Ectodermal cell (in vitro differentiated cells): ENCODE data around the gene L3HYPDH.
"Not testable (repeated sequence)": the region's sequence is repeated elsewhere in the genome, so short reads cannot be mapped to it uniquely, and the experiment has no call there.

Experiments used
- H3K27ac ChIP-seq: 2 replicates; pipeline ENCODE4 v1.7.0; 2013; ENCODE audit warnings: mild to moderate bottlenecking, low read depth, low read length; ENCODE audit not compliant: insufficient read depth, poor library complexity, severe bottlenecking
- H3K27me3 ChIP-seq: 2 replicates; pipeline ENCODE4 v1.7.0; 2013; ENCODE audit warnings: mild to moderate bottlenecking, low read length; ENCODE audit not compliant: insufficient read depth, control insufficient read depth, poor library complexity, severe bottlenecking
- H3K36me3 ChIP-seq: one replicate; pipeline ENCODE4 v1.7.0; 2013; ENCODE audit warnings: low read length; ENCODE audit not compliant: control insufficient read depth, insufficient read depth
- H3K4me1 ChIP-seq: one replicate; pipeline ENCODE4 v1.7.0; 2013; ENCODE audit warnings: low read length; ENCODE audit not compliant: control insufficient read depth, insufficient read depth
- H3K4me3 ChIP-seq: 2 replicates; pipeline ENCODE4 v1.7.0; 2013; ENCODE audit warnings: low read depth, low read length, control low read depth; ENCODE audit not compliant: insufficient read depth
- H3K9me3 ChIP-seq: 2 replicates; pipeline ENCODE4 v1.7.0; 2013; ENCODE audit warnings: mild to moderate bottlenecking, low read length, moderate library complexity; ENCODE audit not compliant: control insufficient read depth
- WGBS, 2 experiments: methylation state at CpG; one replicate each; pipeline ENCODE4 v1.1.7; 2013; ENCODE audit warnings: missing lambda C conversion rate in 2 of 2; 5-methylcytosine and 5-hydroxymethylcytosine counted together

The L3HYPDH gene

DNA sequence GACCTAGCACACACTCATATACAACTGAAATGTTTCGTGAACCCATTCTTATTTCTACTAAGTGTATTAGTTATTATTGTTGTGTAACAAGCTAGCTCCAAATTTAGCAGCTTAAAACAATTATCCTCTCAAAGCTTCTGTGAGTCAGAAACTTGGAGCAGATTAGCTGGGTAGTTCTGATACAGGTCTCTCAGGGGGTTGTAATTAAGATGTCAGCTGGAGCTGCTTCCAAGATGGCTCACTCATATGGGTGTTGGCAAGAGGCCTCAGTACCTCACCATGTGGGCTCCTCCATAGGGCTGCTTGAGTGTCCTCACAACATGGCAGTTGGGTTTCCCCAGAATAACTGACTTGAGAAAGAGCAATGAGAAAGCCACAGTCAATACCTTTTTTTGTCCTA lies 28.8 kb downstream of the L3HYPDH start:
- peaks cover 3% of the 10 kb centered on the region for H3K36me3 ChIP-seq
- H3K4me3 ChIP-seq = no peak overlapping the region
- H3K27me3 ChIP-seq = no peaks in the 10 kb centered on the region
- H3K27ac ChIP-seq = no peak overlapping the region
- H3K4me1 ChIP-seq = no peaks in the 10 kb centered on the region
- no peaks in the 10 kb centered on the region for H3K9me3 ChIP-seq
- no CpG with 5 or more reads among the region's 1 CpG for WGBS, 2 experiments

DNA sequence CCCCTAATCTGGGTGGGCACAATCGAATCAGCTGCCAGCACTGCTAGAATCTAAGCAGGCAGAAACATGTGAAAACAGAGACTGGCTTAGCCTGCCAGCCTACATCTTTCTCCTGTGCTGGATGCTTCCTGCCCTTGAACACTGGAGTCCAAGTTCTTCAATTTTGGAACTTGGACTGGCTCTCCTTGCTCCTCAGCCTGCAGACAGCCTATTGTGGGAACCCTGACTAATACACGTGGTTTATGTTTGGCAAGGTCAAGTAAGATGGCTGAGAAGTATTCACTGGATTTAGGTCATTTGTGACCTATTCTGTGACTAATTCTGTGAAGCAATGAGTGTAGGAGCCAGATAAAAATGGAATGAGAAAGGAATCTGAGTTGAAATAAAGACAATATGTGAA lies 30.1 kb downstream of the L3HYPDH start:
- peaks cover 3% of the 10 kb centered on the region for H3K36me3 ChIP-seq
- 73 to 79% methylated on average over 2 of the region's 2 CpGs for WGBS, 2 experiments
- H3K4me3 ChIP-seq = no peak overlapping the region
- no peaks in the 10 kb centered on the region for H3K27me3 ChIP-seq
- H3K4me1 ChIP-seq = no peaks in the 10 kb centered on the region
- no peaks in the 10 kb centered on the region for H3K9me3 ChIP-seq
- H3K27ac ChIP-seq = no peak overlapping the region

DNA sequence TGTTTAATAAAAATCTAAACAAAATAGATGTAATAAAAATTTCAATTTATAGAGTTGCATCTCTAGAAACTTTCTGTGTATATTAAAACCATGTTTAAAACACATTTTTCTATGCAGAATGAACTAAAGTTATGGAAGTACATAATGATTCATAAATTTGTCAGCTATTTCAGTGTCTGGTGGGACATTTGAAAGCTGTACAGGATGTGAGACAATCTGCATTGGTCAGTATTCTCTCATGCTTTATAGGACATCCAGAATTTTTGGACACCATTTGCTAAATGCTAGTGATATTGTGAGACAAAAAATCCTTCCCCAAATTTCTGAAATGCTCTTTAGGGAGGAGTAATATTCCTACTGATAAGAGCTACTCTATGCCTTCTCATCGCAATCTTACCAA lies 32.4 kb downstream of the L3HYPDH start:
- H3K27me3 ChIP-seq = no peaks in the 10 kb centered on the region
- no CpG with 5 or more reads among the region's 1 CpG for WGBS, 2 experiments
- H3K4me3 ChIP-seq = no peak overlapping the region
- no peaks in the 10 kb centered on the region for H3K9me3 ChIP-seq
- H3K4me1 ChIP-seq = no peaks in the 10 kb centered on the region
- H3K36me3 ChIP-seq = no peaks in the 10 kb centered on the region
- no peak overlapping the region for H3K27ac ChIP-seq

DNA sequence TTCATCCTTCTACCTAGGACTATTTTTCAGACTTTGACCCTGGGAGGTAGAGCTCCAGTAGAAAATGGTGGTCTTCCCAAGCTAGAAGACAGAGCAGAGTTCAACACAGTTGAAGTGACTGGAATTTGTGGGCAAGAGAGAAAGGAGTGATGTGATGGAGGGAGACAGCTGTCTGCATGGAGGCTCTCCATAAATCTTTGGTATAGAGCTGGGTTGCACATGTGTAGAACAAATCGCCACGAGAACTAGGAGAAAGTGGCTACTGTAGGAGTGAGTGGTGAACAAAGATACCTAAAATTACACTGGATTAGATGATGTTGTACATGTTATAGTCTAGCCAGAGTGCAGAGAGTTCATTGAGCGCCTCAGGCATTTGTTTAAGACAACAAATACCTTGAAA lies 33.5 kb downstream of the L3HYPDH start:
- H3K36me3 ChIP-seq = no peaks in the 10 kb centered on the region
- H3K4me1 ChIP-seq = no peaks in the 10 kb centered on the region
- no peak overlapping the region for H3K27ac ChIP-seq
- no peaks in the 10 kb centered on the region for H3K9me3 ChIP-seq
- 94 to 98% methylated on average over 3 of the region's 3 CpGs for WGBS, 2 experiments
- no peaks in the 10 kb centered on the region for H3K27me3 ChIP-seq
- H3K4me3 ChIP-seq = no peak overlapping the region

DNA sequence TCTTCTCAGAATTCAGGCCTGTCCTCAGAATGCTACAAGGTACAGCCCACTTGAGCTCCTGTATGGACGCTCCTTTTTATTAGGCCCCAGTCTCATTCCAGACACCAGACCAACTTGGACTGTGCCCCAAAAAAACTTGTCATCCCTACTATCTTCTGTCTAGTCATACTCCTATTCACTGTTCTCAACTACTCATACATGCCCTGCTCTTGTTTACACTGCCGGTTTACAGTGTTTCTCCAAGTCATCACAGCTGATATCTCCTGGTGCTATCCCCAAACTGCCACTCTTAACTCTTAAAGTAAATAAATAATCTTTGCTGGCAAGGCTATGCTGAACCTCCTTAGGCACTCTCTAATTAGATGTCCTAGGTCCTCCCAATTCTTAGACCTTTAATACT lies 35.5 kb downstream of the L3HYPDH start:
- not testable (repeated sequence) for H3K36me3 ChIP-seq, H3K9me3 ChIP-seq, H3K4me1 ChIP-seq, H3K27me3 ChIP-seq, H3K4me3 ChIP-seq, H3K27ac ChIP-seq
- WGBS, 2 experiments = 92 to 95% methylated on average over 2 of the region's 2 CpGs

DNA sequence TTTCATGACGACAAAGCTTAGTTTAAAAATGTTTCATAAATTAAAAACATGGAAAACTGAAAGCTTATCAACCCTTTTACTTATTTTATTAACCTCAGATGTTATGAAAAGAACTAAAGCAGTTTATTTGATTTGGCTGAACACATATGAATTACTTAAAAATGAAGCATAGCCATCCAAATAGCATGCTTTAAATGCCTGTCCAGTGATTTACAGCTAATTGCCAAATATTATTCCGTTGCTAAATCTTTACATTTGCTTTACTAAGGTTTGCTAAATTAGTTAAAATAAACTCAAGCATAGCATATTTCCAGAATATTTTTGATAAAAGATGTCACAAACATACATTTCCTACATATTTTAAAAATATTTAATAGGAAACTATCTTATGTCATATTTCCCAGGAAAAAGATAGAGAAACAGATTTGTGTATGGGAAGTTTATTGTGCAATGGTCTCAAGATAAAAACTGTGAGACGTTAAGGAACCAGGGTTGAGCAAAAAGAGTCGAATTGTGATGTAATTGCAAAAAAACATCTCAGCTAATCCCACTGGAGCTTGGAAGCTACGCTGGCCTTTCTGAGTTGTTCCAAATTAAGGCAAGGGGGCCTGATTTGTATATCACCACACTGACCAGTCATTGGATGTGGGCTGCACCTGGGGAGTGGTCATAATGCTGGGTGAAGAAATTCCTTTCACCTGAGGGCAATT lies 44.8 kb downstream of the L3HYPDH start:
- Histone ChIP-seq H3K9me3 (no peaks in the 10 kb centered on the region), H3K4me3 (no peak overlapping the region), H3K36me3 (no peaks in the 10 kb centered on the region), H3K27ac (no peak overlapping the region), H3K4me1 (no peaks in the 10 kb centered on the region), H3K27me3 (no peaks in the 10 kb centered on the region)
- WGBS, 2 experiments = 94 to 96% methylated on average over 4 of the region's 5 CpGs

DNA sequence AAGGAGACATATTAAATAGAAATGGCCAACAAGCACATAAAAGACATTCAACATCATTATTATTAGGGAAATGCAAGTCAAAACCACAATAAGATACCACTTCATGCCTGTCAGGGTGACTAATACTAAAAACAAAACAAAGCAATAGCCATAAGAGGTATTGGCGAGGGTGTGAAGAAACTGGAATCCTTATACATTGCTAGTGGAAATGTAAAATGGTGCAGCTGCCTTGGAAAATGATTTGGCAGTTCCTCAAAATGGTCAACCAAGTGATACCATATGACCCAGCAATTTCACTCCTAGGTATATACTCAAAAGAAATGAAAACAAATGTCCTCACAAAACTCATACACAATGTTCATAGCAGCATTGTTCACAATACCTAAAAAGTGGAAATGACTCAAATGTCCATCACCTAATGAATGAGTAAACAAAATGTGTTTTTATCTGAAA lies 46.0 kb downstream of the L3HYPDH start:
- Histone ChIP-seq H3K27ac (no peak overlapping the region), H3K4me1 (no peaks in the 10 kb centered on the region), H3K9me3 (no peaks in the 10 kb centered on the region), H3K36me3 (no peaks in the 10 kb centered on the region), H3K4me3 (no peak overlapping the region), H3K27me3 (no peaks in the 10 kb centered on the region)
- 89 to 94% methylated on average over 1 of the region's 1 CpG for WGBS, 2 experiments

DNA sequence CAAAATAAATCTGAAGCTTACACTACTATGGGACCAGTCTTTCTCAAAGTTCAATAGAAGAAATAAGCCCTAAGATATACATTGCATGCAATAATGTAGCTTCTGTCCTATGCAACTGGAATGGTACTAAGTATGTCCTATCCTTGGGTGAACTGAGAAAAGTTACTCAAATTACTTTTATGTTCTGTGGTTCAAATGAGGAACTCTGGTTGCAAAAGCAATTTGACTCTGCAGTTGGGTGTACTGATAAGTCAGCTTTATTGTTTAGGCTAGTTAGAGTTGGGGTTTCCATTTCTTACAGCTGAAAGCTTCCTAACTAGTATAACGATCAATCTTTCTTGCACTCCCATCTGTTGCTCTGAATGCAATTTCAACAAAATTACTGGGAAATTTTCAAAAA lies 48.2 kb downstream of the L3HYPDH start:
- WGBS, 2 experiments = 95 to 100% methylated on average over 1 of the region's 1 CpG

DNA sequence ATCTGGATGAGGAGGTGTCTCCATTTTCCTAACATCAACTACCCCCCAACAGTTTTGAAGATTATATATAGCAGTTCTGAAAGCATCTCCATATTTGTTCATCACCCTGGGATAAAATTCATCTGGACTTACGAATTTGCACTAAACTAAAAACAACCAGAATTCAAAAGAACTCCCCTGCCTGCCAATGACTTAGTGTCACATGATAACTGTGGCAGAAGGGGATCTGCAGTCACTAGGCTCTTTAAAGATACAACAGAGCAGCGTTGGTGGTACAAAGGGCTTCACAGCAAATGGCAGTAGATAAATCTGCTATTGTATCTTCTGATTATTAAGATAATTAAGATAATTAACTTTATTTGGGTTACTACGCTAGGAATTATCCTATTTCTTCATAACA lies 49.1 kb downstream of the L3HYPDH start:
- H3K36me3 ChIP-seq = no peaks in the 10 kb centered on the region
- no peaks in the 10 kb centered on the region for H3K4me1 ChIP-seq
- no peaks in the 10 kb centered on the region for H3K27me3 ChIP-seq
- WGBS, 2 experiments = 86 to 89% methylated on average over 2 to 3 of the region's 3 CpGs
- no peaks in the 10 kb centered on the region for H3K9me3 ChIP-seq
- no peak overlapping the region for H3K4me3 ChIP-seq
- H3K27ac ChIP-seq = no peak overlapping the region

More for the DNA sequence above, 48.2 kb downstream of the L3HYPDH start:
- Histone ChIP-seq H3K4me1 (no peaks in the 10 kb centered on the region), H3K9me3 (no peaks in the 10 kb centered on the region), H3K36me3 (no peaks in the 10 kb centered on the region), H3K4me3 (no peak overlapping the region), H3K27me3 (no peaks in the 10 kb centered on the region), H3K27ac (no peak overlapping the region)

DNA sequence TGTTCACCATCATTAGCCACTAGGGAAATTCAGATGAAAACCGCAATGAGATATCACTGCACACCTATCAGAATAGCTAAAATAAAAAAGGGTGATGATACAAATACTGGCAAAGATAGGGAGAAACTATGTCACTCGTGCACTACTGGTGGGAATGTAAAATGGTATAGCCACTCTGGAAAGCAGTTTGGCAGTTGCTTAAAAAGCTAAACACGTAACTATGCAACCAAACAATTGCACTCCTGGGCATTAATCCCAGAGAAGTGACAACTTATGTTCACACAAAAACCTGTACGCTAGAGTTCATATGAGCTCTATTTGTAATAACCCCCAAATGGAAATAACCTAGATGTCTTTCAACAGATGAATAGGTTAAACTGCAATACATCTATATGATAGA lies 54.4 kb downstream of the L3HYPDH start:
- Histone ChIP-seq H3K36me3 (no peaks in the 10 kb centered on the region), H3K27me3 (no peaks in the 10 kb centered on the region), H3K9me3 (no peaks in the 10 kb centered on the region), H3K27ac (no peak overlapping the region), H3K4me1 (peaks cover 3% of the 10 kb centered on the region), H3K4me3 (no peak overlapping the region)
- WGBS, 2 experiments = 93 to 99% methylated on average over 4 of the region's 4 CpGs

DNA sequence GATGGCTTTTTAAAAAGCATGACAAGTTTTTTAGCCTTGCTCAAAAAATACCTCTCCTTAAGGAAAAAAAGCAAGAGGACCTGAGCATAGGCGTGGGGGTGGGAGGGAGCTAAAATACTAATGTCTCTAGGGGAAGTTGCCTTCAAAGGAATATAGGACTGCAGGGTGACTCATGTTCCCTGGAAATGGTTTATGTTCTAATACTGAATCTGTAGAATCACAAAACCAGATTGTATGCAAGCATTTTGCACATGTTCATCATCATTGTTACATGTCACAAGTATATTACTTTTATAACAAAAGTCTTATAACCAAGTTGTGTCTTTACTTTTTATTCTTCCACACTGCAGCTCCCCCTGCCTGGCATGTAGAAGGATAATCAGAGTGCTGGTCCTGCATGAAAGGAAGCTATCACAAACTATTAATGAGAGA lies 55.6 kb downstream of the L3HYPDH start:
- Histone ChIP-seq H3K27me3 (no peaks in the 10 kb centered on the region), H3K4me1 (peaks cover 5% of the 10 kb centered on the region), H3K9me3 (no peaks in the 10 kb centered on the region), H3K27ac (no peak overlapping the region), H3K36me3 (no peaks in the 10 kb centered on the region), H3K4me3 (no peak overlapping the region)
- WGBS, 2 experiments = 88 to 100% methylated on average over 1 of the region's 1 CpG
